Cardiac muscle cell (in vitro differentiated cells and primary cell): ENCODE data around the gene TSPAN14. TPM values are rescaled to one million over a fixed set of nuclear protein-coding genes. Genes with fewer than 3 reads are reported as not detected.

Experiments
- DNase-seq, 2 donors: peaks; one replicate each; pipeline versions ENCODE4 v3.0.0 to v3.0.0-alpha.2; 2010 to 2017; ENCODE audit warnings: low read depth in 1 of 2, low spot score in 1 of 2
- H3K27ac ChIP-seq: fragments of 200-600 bp; sonication (generic); 2 replicates; pipeline ENCODE4 v1.5.1; 2016
- H3K27me3 ChIP-seq: fragments of 200-600 bp; sonication (generic); 2 replicates; pipeline ENCODE4 v1.6.0; 2016; ENCODE audit warnings: control low read depth
- H3K36me3 ChIP-seq: fragments of 200-600 bp; sonication (generic); 2 replicates; pipeline ENCODE4 v1.5.1; 2016; ENCODE audit warnings: control low read depth
- H3K4me1 ChIP-seq: fragments of 200-600 bp; sonication (generic); 2 replicates; pipeline ENCODE4 v1.8.1; 2017; ENCODE audit warnings: low read depth, mild to moderate bottlenecking, mixed run types
- H3K4me3 ChIP-seq: fragments of 200-600 bp; sonication (generic); 2 replicates; pipeline ENCODE4 v1.5.1; 2016; ENCODE audit warnings: mild to moderate bottlenecking
- H3K9me3 ChIP-seq: fragments of 200-600 bp; sonication (generic); 2 replicates; pipeline ENCODE4 v1.5.1; 2017; ENCODE audit warnings: low read depth, mild to moderate bottlenecking, control low read depth
- polyA plus RNA-seq: library from polyadenylated mRNA; unstranded; fragments of >200 nt; fragmentation: Nextera tagmentation; extraction: Ambion mirVana; gene quantifications from 2 replicates; pipeline ENCODE4 v1.2.1, GENCODE V29; 2016
- total RNA-seq: library from RNA; depleted of rRNA; stranded (reverse); fragments of >200 nt; gene quantifications from 2 replicates; pipeline ENCODE4 v1.2.3, GENCODE V29; 2016
- TF ChIP-seq, protein P1 (sequence below): IDR thresholded peaks from 2 replicates; pipeline ENCODE4 v1.5.1; 2012; ENCODE audit warnings: low read depth, mild to moderate bottlenecking, low read length

The TSPAN14 gene
- total and polyA plus RNA-seq, 2 experiments from 2014 or later: 31.6 to 55.1 TPM

- DNase-seq: peak in 1 of 2 donors; percentile 67
- Histone ChIP-seq H3K4me1 (peaks cover 10% of the 10 kb centered on the region), H3K9me3 (no peaks in the 10 kb centered on the region), H3K36me3 (no peaks in the 10 kb centered on the region), H3K4me3 (no peak overlapping the region), H3K27me3 (no peaks in the 10 kb centered on the region), H3K27ac (no peak overlapping the region)
- TF ChIP-seq, protein P1, sequence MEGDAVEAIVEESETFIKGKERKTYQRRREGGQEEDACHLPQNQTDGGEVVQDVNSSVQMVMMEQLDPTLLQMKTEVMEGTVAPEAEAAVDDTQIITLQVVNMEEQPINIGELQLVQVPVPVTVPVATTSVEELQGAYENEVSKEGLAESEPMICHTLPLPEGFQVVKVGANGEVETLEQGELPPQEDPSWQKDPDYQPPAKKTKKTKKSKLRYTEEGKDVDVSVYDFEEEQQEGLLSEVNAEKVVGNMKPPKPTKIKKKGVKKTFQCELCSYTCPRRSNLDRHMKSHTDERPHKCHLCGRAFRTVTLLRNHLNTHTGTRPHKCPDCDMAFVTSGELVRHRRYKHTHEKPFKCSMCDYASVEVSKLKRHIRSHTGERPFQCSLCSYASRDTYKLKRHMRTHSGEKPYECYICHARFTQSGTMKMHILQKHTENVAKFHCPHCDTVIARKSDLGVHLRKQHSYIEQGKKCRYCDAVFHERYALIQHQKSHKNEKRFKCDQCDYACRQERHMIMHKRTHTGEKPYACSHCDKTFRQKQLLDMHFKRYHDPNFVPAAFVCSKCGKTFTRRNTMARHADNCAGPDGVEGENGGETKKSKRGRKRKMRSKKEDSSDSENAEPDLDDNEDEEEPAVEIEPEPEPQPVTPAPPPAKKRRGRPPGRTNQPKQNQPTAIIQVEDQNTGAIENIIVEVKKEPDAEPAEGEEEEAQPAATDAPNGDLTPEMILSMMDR: peak; percentile 55
Observed at GRCh38 chr10:80443531-80443974, 10.6 kb upstream of the TSPAN14 start.

DNA sequence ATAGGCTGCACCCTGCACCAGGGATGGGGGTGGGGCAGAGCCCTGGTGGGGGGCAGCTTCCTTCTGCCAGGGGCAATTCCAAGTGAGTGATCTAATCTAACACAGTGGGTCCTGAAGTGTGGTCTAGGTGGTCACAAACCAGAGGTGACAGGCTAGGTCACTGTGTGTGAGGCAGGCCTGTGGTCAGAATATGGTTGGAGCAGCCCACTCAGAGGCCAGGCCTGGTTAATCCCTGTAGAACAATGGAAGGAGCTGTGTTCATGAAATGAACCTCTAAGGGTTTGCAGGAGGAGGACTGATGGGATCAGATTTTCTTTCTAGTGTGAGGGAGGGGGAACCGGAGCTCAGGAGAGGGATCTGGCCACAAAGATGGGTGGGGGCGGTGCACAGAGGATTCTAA is 10.0 kb upstream of the TSPAN14 start:
- H3K9me3 ChIP-seq: no peaks in the 10 kb centered on the region
- H3K4me1 ChIP-seq: peaks cover 10% of the 10 kb centered on the region
- no peak overlapping the region for H3K27ac ChIP-seq
- TF ChIP-seq, protein P1: no peak
- no peaks in the 10 kb centered on the region for H3K36me3 ChIP-seq
- H3K27me3 ChIP-seq: no peaks in the 10 kb centered on the region
- no peak for DNase-seq
- no peak overlapping the region for H3K4me3 ChIP-seq

- no peak overlapping the region for H3K4me3 ChIP-seq
- no peaks in the 10 kb centered on the region for H3K27me3 ChIP-seq
- no peaks in the 10 kb centered on the region for H3K9me3 ChIP-seq
- TF ChIP-seq, protein P1: peak; percentile 90
- H3K27ac ChIP-seq: no peak overlapping the region
- DNase-seq: peak; percentile 67 to 84
- H3K4me1 ChIP-seq: peaks cover 13% of the 10 kb centered on the region
- no peaks in the 10 kb centered on the region for H3K36me3 ChIP-seq
Observed at GRCh38 chr10:80444646-80445319, 9.3 kb upstream of the TSPAN14 start.

GRCh38 chr10:80447436-80448190 is 6.5 kb upstream of the TSPAN14 start:
- Histone ChIP-seq H3K9me3 (no peaks in the 10 kb centered on the region), H3K36me3 (no peaks in the 10 kb centered on the region), H3K27me3 (no peaks in the 10 kb centered on the region), H3K27ac (no peak overlapping the region), H3K4me1 (peaks cover 15% of the 10 kb centered on the region), H3K4me3 (no peak overlapping the region)
- TF ChIP-seq, protein P1: no peak
- DNase-seq: no peak

DNA sequence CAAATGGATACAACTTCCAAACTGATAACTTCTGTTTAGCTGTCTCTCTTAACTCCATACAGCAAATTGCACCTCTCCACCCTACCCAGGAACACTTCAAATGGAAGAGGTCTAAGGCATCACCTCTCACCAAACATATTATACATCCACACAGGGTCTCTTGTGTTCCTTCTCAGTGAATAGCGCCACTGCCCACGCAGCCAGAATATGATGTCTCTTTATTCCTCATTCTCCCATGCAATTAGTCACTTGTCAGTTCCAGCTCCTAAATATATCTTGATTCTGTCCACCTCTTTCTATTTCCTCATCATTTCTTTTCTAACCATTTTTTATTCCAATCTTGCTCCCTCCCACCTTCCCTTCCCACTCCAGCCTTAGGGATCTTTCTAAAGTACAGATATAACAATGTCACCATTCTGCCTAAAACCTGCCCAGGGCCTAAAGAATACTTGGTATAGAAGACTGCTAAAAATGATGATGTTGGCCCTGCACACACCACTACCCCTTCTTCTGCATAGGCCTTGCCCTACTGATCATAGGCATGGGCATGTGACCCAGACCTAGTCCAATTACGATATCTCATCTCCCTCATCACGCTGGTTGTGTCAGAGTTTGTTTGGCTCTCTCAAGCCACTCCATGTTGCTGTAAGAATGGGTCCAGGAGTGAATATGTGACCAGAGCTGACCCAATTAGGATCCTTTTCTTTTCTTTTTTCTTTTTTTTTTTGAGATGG is 5.7 kb upstream of the TSPAN14 start:
- Histone ChIP-seq H3K4me1 (peaks cover 15% of the 10 kb centered on the region), H3K27ac (no peak overlapping the region), H3K9me3 (no peaks in the 10 kb centered on the region), H3K36me3 (no peaks in the 10 kb centered on the region), H3K4me3 (no peak overlapping the region), H3K27me3 (no peaks in the 10 kb centered on the region)
- TF ChIP-seq, protein P1: no peak
- no peak for DNase-seq
